HG03354 (cell line): ENCODE data around the gene MGLL.
A peak's percentile ranks its signal among the peaks of the same experiment; 100 is the strongest.

Experiments
- ATAC-seq: cut with Tn5 transposase; IDR thresholded peaks from one replicate; pipeline ENCODE4 v1.9.1; 2021; ENCODE audit warnings: mild to moderate bottlenecking; ENCODE audit not compliant: unreplicated experiment, poor library complexity, severe bottlenecking

The MGLL gene

DNA sequence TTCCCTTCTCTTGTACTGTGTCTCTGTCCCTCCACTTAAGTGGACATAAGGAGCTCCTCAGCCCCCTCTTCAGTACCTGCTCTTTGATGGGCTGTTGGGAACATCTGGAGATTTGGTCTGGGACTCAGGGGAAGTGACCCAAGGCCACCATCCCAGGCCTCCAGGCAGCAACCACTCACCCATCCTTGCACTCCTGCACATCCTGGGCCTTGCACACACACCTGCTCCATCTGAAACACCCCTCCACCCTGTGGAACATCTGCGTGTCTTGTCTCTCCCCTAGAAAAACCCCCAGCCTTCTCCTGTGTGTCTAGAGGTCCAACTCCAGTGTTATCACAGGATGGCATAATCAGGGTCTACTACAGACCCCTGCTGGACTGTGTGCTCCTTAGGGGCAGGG, 75.2 kb downstream of the MGLL start:
- ATAC-seq, result no peak

DNA sequence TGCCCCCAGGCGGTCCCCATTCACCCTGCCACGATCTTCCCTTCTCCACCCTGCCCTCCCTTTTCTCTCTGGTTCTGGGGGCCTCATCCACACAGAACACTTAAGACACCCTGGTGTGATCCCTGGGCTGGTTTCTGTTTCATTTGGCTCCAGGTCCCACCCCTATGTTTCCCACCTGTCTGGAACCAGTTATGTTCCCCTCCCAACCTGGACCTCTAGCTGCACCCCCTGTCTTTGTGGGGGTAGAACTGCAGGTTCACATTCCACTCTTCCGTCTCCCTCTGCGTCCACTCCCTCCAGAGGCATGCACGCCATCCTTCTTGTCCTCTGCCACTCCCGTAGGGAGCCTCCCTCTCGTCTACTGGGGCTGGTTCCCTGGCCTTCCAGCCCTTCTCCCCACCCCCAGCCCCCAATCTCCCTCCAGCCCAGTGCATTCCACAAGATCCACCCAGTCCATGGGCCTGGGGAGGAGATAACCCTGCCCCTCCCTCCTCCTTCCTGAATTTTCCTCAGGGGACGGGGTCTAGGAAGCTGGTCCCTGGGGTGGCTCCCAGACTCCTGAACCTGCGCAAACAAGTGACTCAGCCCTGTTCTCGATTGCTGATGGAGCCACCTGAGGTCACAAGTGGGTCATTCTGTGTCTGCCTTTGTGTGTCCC, 75.8 kb downstream of the MGLL start:
- no peak for ATAC-seq

DNA sequence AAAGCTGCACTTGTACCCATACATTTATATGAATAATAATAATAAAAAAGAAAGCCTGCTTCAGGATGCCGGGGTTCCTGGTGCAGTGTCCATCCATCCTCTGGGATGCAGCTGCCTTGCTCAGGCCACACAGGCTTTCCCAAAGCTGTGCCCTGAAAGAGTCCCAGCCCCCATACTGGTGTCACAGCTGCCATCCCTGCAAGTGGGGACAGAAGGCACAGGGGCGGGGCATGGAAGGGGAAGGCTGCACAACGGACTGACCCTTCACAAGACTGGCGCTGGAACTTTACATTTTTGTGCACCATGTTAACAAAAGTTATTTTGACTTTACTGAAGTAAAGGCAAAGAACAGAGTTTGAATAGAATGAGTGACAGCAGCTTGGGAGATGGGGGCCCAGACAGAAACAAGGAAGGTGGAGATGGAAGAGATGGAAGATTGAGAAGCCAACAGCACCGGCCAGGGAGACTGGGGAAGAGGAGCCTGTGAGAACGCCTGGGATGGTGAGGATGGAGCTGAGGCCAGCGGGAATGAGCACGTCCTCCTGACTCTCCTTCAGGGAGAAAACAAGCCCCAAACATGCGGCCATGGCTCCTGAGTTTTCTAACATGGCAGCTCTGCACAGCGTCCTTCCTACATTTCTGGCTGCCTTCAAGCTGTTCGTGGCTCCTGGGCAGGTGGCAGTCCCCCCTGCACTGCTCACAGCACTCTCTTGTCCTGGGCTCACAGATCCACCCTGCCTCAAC, 76.5 kb downstream of the MGLL start:
- ATAC-seq, result no peak

DNA sequence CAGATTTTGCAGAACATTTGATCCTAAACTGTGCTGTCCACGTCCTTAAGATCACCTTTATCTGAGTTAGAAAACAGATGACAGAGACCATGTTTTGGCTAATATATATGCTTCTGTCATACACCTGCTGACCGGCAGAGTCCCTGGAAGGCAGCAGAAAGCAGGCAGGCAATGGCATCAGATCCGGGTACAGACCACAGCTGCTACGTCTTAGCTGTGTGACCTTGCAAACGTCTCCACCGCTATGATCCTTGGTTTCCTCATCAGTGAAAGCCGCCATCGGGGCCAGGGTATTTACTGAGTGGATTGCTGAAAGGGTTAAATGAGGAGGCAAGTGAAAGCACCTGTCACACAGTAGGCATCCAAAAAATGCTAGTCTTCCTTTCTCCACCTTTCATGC, 77.4 kb downstream of the MGLL start:
- ATAC-seq, result no peak

DNA sequence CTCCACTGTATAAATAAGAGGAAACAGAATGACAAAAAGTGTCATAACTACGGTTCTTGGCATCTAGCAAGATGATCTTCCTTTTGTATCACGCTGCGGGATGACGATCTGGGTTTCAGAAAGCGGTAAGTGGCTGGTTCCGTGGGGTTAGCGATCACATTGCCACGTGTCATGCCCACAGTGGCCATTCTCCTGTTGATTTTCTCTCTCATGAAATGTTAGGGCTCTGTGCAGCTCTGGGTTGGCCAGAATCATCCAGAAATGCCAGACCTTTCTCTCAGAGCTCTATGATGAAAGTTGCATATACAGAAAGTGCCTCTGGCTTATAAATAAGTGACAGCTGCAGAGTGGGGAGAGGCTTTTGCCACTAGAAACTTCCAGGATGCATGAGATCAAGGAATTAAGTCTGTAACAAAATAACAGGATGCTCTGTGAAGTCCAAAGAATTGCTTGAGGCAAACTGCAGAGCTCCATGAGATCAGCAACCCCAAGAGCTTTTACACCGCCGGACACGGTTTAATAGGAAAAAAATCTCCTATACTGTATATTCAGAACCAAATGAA, 78.0 kb downstream of the MGLL start:
- no peak for ATAC-seq

DNA sequence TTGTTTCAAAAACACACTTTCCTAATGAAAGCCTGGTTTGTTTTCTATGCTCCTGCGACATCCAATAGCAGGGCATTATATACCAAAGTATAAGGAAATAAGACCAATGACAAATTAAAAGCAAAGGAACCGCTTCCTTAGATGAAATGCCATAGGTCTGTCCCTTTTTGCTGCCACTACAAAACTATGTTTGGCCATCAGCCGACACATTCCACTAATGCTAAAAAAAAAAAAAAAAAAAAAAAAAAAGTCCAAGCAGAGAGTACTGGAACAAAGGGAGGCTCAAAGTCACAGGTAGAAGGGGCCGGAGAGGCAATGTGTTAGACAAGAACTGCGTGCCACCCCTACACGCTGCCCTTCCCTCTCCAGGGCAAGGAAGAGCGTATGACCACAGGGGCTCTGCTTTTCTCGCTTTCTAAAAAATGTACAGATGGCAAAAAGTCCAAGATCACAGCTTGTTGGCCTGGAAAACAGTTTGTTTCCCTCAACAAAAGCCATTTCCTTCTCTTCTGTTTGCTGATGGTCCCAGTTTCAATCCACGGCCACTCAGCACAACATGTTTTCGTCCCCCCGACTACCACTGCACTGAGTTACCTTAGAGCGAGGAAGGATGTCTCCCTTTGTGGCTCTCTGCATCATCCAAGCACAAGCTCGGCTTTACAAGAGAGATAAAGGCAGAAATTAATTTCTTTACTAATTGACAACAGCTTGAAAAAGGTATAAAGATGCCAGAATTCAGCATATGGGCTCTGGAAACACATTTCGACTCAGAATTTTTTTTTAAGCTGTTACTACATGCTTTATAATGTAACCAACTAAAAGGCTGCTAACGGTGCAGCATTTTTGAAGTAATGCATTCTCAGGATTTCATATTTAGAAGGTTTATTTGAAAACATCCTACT, 78.7 kb downstream of the MGLL start:
- no peak for ATAC-seq

DNA sequence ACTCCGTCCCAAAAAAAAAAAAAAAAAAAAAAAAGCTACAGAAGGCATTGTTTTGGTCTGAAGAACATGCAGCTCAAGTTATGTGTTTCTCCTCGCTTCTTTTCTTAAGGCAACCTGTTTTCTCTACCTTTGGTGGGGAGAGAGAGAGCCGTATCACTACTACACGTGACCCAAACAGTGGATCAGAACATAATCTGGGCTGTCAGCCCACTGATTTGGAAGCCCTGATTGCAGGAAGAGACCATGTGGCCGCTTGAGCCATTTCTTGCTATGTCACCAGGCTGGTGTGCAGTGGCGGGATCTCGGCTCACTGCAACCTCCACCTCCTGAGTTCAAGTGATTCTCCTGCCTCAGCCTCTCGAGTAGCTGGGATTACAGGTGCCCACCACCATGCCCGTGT, 79.7 kb downstream of the MGLL start:
- no peak for ATAC-seq

DNA sequence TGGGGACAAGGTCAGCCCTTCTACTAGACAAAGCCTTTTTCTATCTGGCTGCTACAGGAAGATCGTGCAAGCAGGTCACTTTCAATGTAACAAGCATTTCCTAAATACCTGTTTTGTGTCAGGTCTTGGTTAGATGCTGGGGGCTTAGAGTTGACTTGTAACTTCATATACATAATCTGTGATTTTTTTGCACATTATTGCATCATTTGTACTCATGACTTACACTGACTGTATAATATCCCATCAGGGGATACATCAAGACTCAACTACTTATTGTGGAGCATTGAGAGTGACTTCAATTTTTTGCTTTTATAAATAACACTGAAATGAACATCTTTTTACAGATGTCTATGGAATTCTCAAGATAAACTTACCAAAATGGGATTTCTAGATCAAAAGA, 80.6 kb downstream of the MGLL start:
- no peak for ATAC-seq

DNA sequence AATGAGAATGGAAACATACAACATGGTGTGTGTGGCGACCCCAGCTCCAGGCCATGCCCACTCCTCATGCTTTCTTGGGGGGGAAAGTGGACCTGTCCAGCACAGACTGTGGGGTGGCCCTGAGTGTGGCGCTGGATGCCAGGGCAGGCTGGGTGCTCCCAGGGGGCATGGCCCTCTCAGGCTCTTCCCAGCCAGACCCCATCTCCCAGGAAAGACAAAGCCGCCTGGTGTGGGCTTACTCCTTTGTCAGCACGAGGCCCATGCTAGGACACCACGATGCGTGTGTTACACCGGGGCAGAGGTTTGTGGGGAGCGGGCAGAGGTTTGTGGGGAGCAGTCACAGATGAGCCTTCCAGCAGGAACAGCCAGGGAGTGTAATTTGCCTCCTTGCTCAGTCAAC, 81.1 kb downstream of the MGLL start:
- no peak for ATAC-seq

DNA sequence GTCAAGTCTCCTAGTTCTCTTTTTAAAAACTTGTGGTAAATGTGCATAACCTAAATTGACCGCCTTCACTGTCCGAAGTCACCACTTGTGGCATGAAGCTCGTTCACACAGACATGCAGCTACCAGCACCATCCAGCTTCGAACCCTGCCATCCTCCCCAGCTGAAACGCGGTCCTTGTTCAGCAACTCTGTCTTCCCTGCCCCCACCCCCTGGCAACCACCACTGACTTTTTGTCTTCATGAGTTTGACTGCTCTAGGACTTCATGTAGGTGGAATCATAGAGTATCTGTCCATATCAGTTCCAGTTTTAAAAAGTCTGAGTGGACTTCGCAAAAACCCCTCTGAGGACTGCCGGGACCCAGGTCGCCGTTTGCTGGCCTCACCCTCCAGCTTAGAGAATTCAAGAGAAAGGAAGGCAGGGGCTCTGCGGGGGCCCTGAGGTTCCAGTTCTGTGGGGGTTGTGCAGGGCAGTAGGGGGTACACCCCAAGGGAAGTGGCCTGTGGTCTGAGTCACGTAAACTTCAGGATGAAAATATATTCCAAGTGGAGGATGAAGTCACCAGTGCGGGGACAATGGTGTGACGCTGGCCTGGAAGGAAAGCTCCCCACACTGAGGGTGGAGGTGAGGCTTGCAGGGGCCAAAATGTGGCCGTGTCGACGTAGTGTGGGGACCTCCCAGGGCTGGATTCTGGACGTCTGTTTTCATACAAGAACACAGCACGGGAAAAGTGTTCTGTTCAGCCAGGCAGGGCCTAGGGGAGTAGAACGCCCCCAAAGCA, 82.0 kb downstream of the MGLL start:
- ATAC-seq, result no peak

DNA sequence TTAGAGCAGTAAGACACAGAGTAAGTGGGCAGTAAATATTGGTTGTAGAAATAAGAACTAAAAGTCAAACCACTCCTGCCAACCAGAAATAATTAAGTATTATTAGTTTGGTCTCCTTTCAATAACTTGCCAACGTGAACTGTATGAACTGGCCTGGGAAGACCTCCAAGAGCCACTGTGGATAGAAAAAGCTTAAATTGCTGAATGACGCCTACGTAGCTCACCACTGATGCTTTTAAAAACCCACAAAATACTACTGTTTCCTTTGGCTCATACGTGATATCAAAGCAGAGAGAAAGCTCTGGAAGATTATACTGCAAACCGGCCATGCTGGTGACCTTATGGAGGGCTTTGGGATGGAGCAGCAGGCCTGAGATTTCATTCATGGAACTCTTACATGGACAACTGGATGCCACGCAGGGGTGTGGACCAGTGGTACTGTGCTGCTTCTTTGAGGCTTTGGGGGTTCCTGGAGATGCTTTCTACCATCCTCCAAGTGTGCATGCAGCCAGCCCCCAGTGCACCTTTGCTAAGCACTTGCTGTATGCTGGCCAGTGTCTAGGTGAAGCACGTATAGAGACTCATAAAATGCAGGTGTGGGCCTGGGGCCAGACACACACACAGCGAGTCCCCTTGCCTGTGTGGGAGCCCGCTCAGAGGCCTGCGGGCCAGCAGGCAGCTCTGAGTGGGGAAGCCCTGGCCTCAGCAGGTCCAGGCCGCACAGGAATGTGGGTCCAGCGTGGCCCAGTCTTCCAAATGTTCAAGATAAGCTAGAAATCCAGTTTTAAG, 82.8 kb downstream of the MGLL start:
- ATAC-seq, result no peak

DNA sequence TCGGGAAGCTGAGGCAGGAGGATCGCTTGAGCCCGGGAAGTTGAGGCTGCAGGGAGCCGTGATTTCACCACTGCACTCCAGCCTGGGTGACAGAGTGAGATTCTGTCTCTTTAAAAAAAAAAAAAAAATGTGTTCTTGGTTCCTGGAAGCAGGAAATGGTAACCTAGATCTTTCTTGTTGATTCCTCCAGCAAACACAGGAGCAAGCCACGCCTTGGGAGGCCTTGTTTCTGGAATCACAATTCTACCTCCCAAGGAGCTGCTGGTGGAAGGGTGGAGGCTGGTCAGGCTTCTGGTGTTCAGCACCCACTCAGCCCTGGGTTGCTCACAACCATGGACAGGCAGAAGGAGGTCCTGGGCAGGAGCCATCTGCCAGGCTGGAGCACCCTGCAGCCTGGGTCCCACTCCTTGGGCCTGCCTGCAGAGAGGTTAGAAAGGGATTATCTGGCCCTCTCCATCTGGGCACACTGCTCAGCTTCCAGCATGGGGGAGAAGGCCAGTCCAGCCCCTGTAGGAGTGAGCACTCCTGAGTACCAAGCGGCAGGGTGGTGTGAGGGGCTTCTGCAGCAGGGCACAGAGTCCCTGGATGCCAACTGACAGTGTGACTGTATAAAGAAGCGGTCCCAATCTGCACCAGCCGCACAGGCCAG, 84.0 kb downstream of the MGLL start:
- no peak for ATAC-seq

DNA sequence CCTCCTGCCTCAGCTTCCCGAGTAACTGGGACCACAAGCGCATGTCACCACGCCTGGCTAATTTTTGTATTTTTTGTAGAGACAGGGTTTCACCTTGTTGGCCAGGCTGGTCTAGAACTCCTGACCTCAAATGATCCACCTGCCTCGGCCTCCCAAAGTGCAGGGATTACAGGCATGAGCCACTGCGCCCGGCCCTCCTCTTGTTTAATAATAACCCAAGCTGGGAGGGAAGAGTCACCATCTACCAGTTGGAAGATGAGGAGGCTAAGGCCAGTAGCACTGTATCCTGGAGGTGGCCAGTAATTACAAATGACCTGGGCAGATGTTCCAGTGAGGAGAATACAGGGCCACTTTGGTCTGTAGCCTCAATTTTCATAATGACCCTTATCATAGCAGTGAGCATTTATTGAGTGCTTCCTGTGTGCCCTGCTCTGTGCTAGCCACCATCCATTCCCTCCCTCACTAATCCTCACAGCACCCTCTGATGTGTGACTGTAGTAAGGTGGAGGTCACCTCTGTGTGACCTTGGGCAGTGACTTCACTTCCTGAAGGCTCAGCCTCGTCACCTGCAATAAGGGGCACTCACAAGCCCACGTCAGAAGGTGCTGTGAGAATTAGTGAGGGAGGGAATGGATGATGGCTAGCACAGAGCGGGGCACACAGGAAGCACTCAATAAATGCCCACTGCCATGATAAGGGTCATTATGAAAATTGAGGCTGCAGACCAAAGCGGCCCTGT, 85.3 kb downstream of the MGLL start:
- no peak for ATAC-seq

DNA sequence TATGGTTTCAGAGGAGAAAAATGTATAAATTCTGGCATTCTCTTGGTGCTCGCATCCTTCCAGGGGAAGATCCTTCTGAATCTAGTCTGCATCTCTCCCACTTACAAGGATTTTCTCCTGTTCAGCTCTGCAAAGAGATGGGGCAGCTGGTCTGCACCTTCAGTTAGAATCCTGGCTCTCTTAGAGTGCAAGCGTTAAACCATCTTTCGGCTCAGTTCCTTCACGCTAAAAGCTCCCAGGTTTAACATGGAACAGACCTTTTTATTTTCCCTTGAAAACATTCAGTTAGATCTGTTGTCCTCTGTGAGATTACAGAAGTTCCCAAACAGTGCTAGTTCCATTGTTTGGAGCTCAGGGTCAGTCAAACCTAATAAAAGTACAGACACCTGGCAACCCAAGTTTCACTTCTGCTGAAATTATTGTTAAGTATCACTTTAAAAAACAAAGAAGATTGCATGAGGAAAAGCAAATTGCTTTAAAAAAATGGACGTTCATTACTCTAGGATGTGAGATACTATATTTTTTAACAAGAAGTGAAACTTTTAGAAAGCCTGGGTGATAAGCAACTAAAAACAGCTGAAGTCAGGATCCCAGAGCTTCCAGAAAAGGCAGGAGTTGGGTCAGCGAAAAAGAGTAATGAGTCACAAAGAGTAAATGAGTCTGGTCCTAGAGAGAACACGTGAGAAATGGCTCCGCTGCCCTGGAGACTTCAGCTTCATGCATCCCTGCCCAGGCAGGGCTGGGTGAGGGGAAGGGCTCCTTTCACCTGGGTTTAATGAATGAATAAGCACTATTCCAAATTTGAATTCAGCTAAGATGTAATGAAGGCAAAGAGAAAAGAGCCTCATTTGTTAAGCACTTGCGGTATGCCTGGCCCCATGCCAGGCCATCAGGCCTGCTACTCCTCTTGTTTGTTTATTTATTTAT, 86.3 kb downstream of the MGLL start:
- peak; percentile 86 for ATAC-seq

DNA sequence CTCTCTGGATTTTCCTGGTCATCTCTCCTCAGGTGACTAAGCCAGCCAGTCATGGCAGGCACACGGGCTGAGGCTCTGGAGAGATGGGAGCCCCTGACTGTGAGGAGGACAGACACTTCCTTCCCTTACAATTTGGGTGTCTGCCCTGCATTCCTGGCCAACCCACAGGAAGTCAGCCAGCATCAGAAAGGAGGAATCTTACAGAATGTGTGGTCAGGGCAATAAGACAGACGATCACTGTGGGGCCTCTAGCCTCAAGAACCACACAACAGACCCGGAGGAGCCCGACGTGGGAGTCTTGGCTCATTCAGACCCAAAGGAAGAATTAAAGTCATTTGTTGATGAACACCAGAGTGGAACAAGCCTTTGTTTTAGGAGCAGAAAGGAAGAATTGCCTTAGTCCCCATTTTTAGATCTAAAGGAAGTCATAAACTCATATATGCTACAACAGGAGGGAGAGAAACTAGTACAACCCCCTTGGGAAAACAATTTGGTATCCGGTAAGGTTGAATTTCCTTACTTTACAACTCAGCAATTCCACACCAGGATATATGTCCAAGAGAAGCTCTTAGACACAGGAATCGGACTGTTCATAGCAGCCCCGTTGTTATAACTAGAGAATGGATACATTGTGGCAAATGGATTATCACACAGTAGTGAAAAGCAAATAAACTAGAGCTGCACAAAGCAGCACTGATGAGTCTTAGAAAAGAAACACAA, 87.4 kb downstream of the MGLL start:
- ATAC-seq, result no peak

DNA sequence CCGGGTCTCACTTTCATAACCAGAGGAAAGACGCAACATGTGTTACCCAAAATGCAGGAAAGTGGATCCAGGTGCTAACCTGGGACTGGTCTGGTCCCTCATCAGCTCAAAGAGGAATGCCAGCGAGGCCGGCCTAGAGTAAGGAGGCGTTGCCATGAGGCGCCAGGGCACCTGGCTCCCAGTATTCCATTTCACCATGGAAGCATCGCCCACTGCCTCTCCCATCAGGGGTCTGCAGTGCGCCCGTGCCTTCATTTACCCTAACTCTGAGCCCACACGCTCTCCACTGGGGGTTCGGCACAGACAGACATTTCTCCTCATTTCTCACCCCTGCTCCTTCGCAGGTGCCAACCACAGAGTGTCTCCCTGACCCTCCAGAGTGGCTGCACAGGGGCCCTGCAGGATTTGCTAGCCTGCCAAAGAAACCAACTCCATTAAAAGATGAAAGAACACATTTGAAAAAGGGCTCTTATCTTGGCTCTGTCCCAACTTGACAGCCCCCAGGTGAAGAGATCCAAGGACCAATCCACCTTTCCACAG, 88.1 kb downstream of the MGLL start:
- no peak for ATAC-seq
